OCI-LY1 (cell line): ENCODE data around the gene LAMA4.

ENCODE experiments used
- H2AFZ ChIP-seq: fragments of 200-600 bp; sonication (generic), shearing (Covaris generic); 2 replicates; pipeline ENCODE4 v1.6.0; 2014; ENCODE audit warnings: antibody characterized with exemption, mild to moderate bottlenecking, low read length
- H3F3A ChIP-seq: fragments of 200-600 bp; sonication (generic), shearing (Covaris generic); 2 replicates; pipeline ENCODE4 v1.6.0; 2014; ENCODE audit warnings: mild to moderate bottlenecking, antibody characterized with exemption, low read length, moderate library complexity; ENCODE audit not compliant: insufficient read depth
- H3K27ac ChIP-seq: fragments of 200-600 bp; sonication (generic); 2 replicates; pipeline ENCODE4 v1.5.1; 2014; ENCODE audit warnings: low read length, mixed run types, mild to moderate bottlenecking, low read depth; ENCODE audit not compliant: poor library complexity, severe bottlenecking
- H3K27me3 ChIP-seq: fragments of 200-600 bp; sonication (generic); 2 replicates; pipeline ENCODE4 v1.6.0; 2014; ENCODE audit warnings: antibody characterized with exemption, mild to moderate bottlenecking, low read length, moderate library complexity; ENCODE audit not compliant: insufficient read depth
- H3K36me3 ChIP-seq: fragments of 200-600 bp; sonication (generic); 2 replicates; pipeline ENCODE4 v1.6.1; 2014; ENCODE audit warnings: mild to moderate bottlenecking, antibody characterized with exemption, low read length, moderate library complexity, mixed read lengths; ENCODE audit not compliant: insufficient read depth
- H3K4me1 ChIP-seq: fragments of 200-600 bp; sonication (generic); 2 replicates; pipeline ENCODE4 v1.5.1; 2014; ENCODE audit warnings: mild to moderate bottlenecking, low read length, moderate library complexity; ENCODE audit not compliant: insufficient read depth, severe bottlenecking
- H3K4me2 ChIP-seq: fragments of 200-600 bp; sonication (generic), shearing (Covaris generic); 2 replicates; pipeline ENCODE4 v1.6.1; 2014; ENCODE audit warnings: low read length
- H3K4me3 ChIP-seq: fragments of 200-600 bp; sonication (generic); 2 replicates; pipeline ENCODE4 v1.5.1; 2014; ENCODE audit warnings: low read length, low read depth, mild to moderate bottlenecking, mixed read lengths; ENCODE audit not compliant: poor library complexity, severe bottlenecking
- H3K79me2 ChIP-seq: fragments of 200-600 bp; shearing (Covaris generic); 2 replicates; pipeline ENCODE4 v1.6.1; 2016; ENCODE audit warnings: mixed run types, low read length, mixed read lengths; ENCODE audit not compliant: insufficient read depth
- H3K9ac ChIP-seq: fragments of 200-600 bp; sonication (generic), shearing (Covaris generic); 2 replicates; pipeline ENCODE4 v1.6.1; 2014; ENCODE audit warnings: mild to moderate bottlenecking, low read length, mixed read lengths
- H3K9me2 ChIP-seq: fragments of 200-600 bp; sonication (generic), shearing (Covaris generic); 2 replicates; pipeline ENCODE4 v1.6.1; 2014; ENCODE audit warnings: low read depth, mild to moderate bottlenecking, low read length, mixed read lengths
- H3K9me3 ChIP-seq: fragments of 200-600 bp; shearing (Covaris generic); 2 replicates; pipeline ENCODE4 v1.6.1; 2014; ENCODE audit warnings: low read length, mixed read lengths
- H4K20me1 ChIP-seq: fragments of 200-600 bp; sonication (generic), shearing (Covaris generic); 2 replicates; pipeline ENCODE4 v1.6.0; 2016; ENCODE audit warnings: mild to moderate bottlenecking, low read length; ENCODE audit not compliant: insufficient read depth
- EZH2 ChIP-seq: fragments of 200-600 bp; sonication (generic), shearing (Covaris generic); IDR thresholded peaks from 2 replicates; pipeline ENCODE4 v1.8.0; 2017; ENCODE audit warnings: borderline replicate concordance, mixed run types, mild to moderate bottlenecking, antibody characterized with exemption, low read length, moderate library complexity, mixed read lengths
- TF ChIP-seq, protein P1 (sequence below): fragments of 200-600 bp; sonication (generic), shearing (Covaris generic); IDR thresholded peaks from 2 replicates; pipeline ENCODE4 v1.5.1; 2017; ENCODE audit warnings: mild to moderate bottlenecking, antibody characterized with exemption, low read length, moderate library complexity, mixed read lengths

Gene LAMA4

DNA sequence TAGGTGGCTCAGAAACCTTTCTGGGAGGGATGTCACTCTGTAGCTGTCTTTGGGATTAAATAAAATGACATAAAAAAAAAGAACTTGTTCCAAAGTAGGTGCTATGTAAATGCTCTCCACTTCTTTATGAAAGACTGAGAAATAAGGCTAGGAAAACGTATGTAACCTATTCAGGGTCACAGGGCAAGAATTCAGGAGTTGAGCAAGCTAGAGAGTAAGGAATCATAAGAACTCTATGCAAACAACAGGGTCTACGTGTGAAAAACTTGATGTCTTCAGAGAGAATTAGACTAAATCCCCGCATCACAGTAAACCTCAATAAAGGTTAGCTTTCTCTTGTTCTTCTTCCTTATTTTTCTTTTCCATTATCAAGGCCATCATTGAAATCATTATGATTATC lies 59.2 kb downstream of the LAMA4 start:
- TF ChIP-seq EZH2 = no peak
- Histone ChIP-seq H3K4me2 (no peak overlapping the region), H3K27me3 (no peaks in the 10 kb centered on the region)

GRCh38 chr6:112194511-112194910 lies 59.9 kb downstream of the LAMA4 start:
- H3K27ac ChIP-seq = no peak overlapping the region
- no peaks in the 10 kb centered on the region for H3K9me2 ChIP-seq
- no peak overlapping the region for H3K9ac ChIP-seq
- no peak for TF ChIP-seq EZH2
- TF ChIP-seq, protein P1, sequence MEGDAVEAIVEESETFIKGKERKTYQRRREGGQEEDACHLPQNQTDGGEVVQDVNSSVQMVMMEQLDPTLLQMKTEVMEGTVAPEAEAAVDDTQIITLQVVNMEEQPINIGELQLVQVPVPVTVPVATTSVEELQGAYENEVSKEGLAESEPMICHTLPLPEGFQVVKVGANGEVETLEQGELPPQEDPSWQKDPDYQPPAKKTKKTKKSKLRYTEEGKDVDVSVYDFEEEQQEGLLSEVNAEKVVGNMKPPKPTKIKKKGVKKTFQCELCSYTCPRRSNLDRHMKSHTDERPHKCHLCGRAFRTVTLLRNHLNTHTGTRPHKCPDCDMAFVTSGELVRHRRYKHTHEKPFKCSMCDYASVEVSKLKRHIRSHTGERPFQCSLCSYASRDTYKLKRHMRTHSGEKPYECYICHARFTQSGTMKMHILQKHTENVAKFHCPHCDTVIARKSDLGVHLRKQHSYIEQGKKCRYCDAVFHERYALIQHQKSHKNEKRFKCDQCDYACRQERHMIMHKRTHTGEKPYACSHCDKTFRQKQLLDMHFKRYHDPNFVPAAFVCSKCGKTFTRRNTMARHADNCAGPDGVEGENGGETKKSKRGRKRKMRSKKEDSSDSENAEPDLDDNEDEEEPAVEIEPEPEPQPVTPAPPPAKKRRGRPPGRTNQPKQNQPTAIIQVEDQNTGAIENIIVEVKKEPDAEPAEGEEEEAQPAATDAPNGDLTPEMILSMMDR = no peak
- no peaks in the 10 kb centered on the region for H4K20me1 ChIP-seq
- no peak overlapping the region for H2AFZ ChIP-seq
- no peaks in the 10 kb centered on the region for H3K79me2 ChIP-seq
- no peaks in the 10 kb centered on the region for H3K4me1 ChIP-seq
- H3K27me3 ChIP-seq = no peaks in the 10 kb centered on the region
- no peak overlapping the region for H3K4me3 ChIP-seq
- H3K36me3 ChIP-seq = no peaks in the 10 kb centered on the region
- H3K4me2 ChIP-seq = no peak overlapping the region
- no peaks in the 10 kb centered on the region for H3K9me3 ChIP-seq
- H3F3A ChIP-seq = no peaks in the 10 kb centered on the region

More for the DNA sequence above, 59.2 kb downstream of the LAMA4 start:
- no peak overlapping the region for H3K9ac ChIP-seq
- H3F3A ChIP-seq = no peaks in the 10 kb centered on the region
- H2AFZ ChIP-seq = no peak overlapping the region
- H3K27ac ChIP-seq = no peak overlapping the region
- no peaks in the 10 kb centered on the region for H3K9me3 ChIP-seq
- no peaks in the 10 kb centered on the region for H4K20me1 ChIP-seq
- H3K79me2 ChIP-seq = no peaks in the 10 kb centered on the region
- no peak overlapping the region for H3K4me3 ChIP-seq
- no peaks in the 10 kb centered on the region for H3K36me3 ChIP-seq
- no peaks in the 10 kb centered on the region for H3K4me1 ChIP-seq
- H3K9me2 ChIP-seq = no peaks in the 10 kb centered on the region

DNA sequence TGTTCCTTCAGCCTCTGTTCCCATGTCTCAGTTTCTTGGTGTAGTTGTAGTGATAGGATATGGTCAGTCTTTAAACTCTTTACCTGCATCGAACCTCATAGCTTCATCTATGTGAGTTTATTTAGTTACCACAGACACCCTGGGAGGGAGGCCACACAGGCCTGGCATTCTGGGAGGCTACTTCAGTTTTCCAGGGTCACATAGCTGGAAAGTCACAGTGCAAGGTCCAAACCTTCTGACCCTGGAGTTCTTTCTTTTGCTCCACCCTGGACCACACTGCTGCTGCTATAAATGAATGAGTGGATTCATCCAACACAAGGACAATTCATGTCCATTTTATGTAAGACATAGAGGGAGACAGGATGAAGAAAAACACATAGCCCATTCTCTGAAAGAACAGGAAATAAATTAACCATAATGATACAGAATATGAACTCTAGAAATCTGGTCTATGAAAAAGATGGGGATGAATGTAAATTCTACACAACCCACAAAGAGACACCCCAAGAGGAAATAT lies 60.8 kb downstream of the LAMA4 start:
- no peak overlapping the region for H3K27ac ChIP-seq
- no peak overlapping the region for H3K4me2 ChIP-seq
- no peaks in the 10 kb centered on the region for H4K20me1 ChIP-seq
- H3K4me3 ChIP-seq = no peak overlapping the region
- H3K4me1 ChIP-seq = no peaks in the 10 kb centered on the region
- no peak overlapping the region for H2AFZ ChIP-seq
- no peaks in the 10 kb centered on the region for H3K27me3 ChIP-seq
- no peaks in the 10 kb centered on the region for H3K36me3 ChIP-seq
- H3F3A ChIP-seq = no peaks in the 10 kb centered on the region
- H3K9me3 ChIP-seq = no peaks in the 10 kb centered on the region
- no peaks in the 10 kb centered on the region for H3K9me2 ChIP-seq
- no peak for TF ChIP-seq EZH2
- TF ChIP-seq, protein P1 = no peak
- H3K9ac ChIP-seq = no peak overlapping the region
- H3K79me2 ChIP-seq = no peaks in the 10 kb centered on the region

DNA sequence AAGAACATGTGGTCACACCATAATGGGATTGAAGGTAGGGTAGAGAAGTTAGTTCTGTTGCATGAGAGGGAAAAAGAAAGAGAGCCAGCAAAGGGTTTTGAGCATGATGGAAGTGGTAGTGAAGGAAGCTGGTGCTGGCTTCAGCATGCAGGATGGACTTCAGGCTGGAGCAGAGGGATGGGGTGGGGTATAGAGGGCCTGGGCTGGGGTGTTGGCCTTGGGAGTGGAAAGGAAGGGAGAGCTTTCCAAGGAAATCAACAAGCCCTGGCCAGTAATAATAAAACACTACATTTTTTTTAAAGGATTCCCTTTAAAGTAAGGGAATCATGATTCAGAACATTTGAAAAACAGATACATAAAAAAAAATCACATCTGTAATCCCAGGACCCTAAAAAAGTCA lies 61.2 kb downstream of the LAMA4 start:
- H3F3A ChIP-seq = no peaks in the 10 kb centered on the region
- H3K9me2 ChIP-seq = no peaks in the 10 kb centered on the region
- no peak overlapping the region for H2AFZ ChIP-seq
- H3K4me2 ChIP-seq = no peak overlapping the region
- H3K4me1 ChIP-seq = no peaks in the 10 kb centered on the region
- no peaks in the 10 kb centered on the region for H3K9me3 ChIP-seq
- no peak overlapping the region for H3K4me3 ChIP-seq
- TF ChIP-seq, protein P1 = no peak
- TF ChIP-seq EZH2 = no peak
- no peak overlapping the region for H3K9ac ChIP-seq
- no peak overlapping the region for H3K27ac ChIP-seq
- H4K20me1 ChIP-seq = no peaks in the 10 kb centered on the region
- H3K27me3 ChIP-seq = no peaks in the 10 kb centered on the region
- no peaks in the 10 kb centered on the region for H3K79me2 ChIP-seq
- no peaks in the 10 kb centered on the region for H3K36me3 ChIP-seq
